GM19240 (cell line): ENCODE data around the gene CYP27B1.

Experiments used
- DNase-seq: peaks from one replicate; pipeline ENCODE4 v3.0.0; 2011; ENCODE audit warnings: low spot score; ENCODE audit not compliant: insufficient read length

CYP27B1 gene, protein sequence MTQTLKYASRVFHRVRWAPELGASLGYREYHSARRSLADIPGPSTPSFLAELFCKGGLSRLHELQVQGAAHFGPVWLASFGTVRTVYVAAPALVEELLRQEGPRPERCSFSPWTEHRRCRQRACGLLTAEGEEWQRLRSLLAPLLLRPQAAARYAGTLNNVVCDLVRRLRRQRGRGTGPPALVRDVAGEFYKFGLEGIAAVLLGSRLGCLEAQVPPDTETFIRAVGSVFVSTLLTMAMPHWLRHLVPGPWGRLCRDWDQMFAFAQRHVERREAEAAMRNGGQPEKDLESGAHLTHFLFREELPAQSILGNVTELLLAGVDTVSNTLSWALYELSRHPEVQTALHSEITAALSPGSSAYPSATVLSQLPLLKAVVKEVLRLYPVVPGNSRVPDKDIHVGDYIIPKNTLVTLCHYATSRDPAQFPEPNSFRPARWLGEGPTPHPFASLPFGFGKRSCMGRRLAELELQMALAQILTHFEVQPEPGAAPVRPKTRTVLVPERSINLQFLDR

DNA sequence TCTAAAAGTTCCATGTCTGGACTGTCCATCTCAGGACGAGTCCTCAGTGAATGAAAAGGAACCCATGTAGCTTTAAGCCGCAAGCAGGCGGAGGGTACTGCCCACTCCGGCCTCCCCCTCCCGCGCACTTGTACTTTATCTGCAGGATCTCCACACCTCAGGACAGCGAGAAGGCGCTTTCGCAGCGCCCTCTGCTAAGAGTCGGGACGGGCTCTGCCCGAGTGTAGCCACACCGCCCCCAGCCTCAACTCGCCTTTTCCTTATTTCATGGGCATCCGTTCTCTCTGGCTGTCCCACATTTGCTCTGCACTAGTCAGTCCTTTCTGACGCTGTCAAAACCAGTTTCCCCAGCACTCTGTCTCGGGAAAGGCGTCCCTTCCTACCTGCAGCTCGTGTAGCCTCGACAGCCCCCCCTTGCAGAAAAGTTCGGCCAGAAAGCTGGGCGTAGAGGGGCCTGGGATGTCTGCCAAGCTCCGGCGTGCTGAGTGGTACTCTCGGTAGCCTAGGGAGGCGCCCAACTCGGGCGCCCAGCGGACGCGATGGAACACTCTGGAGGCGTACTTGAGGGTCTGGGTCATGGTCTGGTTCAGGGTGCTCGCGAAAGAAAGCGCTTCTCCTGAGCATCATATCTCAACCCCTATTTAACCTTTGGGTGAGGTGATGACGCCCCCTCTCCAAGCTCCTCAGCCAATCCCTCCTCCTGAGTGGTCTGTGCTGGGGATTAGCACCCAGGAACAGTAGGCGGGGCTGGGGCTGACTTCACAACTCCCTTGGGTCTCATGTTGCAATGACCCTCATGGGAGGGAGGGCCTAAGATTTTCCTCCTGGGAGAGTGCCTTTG, at the start of gene CYP27B1:
CYP27B1 (minus strand) TSS at position 615 of the 841 bp plus-strand sequence; CDS start at position 578, 37 bp downstream.
- no peak for DNase-seq

DNA sequence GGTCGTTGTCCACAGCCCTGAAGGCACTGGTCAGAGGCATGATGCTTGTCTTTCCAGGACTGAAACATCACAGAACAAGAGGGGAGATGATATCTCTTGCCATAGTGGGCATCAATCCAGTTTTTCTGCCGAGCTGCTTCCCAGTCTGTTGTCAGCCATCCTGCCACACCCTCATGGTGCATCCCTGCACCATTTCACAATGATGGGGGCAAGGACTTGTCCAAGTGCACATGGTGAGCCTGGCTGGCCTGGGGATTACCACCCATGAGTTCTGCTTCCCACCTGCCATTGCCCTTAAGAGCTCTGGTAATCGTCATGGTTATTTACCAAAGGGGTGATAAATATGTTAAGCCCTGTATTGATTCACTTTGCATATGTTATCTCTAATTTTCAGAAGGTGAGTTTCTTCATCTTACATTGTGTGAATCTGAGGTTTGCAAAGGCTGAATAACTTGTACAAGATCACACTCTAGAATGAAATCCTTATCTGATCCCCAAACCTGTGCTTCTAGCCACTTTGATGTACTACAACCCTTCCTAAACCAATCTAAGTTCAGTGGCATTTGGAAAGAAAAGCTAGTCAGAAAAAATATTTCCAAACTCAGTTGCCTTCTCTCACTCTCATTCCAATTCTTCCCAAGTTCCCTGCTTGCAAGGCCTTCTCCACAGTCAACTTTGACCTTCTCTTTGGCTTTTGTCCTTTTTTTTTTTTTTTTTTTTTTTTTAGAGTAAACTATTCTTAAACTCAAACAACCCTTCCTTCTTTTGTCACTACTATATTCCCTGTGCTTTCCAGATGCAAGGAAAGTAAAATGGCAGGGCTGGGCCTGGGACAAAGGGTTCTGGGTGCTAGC, 49.4 kb upstream of the CYP27B1 start:
- DNase-seq, result no peak

DNA sequence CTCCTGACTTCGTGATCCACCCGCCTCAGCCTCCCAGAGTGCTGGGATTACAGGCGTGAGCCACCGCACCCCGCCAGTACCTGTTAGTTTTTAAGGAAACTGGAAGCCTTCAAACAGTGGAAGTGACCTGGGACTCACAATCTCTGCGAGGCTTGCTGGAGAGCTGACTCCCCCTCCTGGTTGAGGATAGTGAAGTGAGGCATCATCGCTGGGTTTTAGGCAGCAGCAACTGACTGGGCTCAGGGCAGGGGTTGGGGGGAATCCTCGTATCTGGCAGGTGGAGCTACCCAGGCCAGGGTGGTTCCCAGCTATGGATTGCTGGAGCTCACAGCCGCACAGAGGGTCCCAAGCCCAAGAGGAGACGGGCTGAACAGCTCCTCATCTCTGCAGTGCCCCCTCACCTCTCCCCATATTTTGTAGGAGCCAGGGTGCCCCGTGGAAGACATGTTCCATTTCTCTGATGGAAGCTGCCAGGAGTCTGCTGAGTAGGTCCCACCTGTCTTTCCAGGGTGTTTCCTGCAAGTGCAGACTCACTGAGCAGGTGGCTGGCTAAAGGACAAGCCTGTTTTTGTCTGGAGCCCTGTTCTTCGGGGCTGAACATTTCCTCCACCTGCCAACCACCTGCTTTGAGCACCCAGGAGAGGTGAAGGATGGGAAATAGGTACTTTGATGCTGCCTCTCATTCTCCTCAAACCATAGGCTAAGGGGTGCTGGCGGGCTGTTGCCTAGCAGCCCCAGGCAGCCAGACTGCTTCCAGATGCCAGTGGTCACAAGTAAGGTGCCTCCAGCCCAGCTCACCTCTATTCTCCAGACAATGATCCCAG, 48.5 kb upstream of the CYP27B1 start:
- no peak for DNase-seq

DNA sequence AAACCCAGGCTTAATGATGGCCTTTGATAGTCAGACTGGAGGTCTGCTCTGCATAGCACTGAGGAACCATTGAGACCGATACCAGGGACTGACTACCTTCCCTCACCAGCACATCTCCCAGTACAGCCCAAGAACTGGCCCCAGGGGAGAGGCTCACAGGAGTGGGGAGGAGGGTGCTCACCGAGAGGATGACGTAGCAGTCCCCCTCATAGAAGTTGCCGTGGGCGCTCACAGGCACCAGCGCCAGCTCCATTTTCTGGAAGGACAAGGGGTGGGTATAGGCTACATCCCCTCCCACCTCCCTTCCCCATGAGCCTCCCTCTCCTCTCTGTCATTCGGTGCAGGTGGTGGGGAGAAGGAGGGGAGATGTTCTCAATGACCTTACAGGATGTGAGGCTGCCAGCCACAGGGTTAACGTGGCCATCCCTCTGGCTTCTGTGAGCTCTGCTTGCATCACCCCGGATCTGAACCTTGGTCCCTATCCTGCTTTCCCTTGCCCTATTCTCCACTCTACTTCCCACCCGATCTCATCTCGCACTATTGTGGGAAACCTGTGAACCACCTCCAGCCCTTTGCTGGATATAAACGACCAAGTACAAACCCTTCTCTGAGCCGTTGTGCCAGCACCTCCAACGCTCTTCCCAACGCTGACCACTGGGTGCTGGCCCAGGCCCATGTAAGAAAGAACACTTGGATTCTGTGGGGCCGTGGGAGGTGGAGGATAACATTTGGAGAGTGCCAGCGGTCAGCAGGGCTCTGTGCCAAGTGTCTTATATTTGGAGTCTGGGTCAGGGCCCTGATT, 47.3 kb upstream of the CYP27B1 start:
- DNase-seq, result no peak

DNA sequence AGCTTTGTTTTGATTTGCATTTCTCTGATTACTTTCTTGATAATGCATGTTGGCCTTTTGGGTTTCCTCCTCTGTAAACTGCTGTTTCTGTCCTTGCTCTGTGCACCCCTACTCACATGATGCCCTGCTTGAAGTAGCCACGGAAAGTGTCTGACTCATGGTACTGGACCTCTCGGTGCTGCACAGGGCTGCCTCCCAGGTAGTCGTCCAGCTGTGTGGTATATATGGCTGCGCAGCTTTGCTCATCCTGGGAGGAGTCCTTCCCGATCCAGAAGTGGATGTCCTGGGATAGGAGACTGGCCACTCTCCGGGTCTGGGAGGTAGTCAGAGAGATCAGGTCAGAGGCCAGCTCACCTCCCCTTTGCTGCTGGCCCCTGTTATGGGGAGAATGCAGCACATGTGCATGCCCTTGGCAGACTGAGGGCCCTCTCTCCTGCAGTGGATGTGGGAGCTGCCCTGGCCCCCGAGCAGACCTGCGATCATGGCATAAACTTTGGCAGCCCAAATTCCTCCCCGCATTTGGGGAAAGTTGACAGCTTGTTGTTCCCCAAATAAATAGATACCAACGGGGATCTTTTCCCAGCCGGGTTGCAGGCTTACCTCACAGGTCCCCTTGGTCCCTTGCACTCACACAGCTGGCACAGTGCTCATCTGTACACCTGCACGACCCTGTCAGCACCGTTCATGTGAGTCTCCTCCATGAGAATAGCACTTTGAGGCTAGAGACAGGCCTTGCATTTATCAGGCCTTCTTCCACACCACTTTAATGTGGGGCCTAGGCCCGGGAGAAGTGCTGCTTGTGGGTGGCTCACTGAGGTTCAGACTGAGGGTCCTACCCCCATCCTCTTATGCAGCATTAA, 46.5 kb upstream of the CYP27B1 start:
- DNase-seq, result no peak

DNA sequence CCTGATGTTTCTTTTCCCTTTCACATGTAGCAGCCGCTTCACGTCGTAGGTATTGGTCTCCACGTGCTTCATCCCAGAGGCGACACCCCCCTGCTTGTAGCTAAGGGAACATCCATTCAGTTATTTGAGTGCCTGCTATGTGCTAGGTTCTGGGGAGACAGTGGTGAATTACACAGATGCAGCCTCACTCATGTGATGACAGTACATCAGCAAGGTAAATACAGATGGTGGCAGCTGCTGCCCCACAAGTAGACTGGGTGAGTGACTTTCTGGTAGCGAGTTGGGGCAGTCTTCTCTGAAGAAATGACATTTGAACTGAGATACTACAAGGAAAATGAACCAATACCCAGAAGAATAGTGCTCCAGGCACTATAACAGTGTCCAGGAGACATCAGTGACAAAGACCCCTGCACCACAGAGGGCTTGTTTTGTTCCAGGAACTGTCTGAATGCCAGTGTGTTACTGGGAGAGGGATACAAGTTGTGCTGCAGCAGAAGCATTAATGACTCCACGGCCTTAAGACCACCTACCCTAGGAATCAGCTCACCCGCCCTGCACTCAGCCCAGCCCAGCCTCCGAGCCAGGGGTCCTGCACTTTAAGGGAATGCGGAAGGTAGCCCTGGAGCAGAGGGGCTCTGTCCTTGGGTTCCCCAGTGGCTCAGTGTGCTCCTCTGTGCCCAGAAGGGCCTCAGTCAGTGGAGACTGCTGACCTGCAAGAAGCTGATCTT, 44.3 kb upstream of the CYP27B1 start:
- no peak for DNase-seq

DNA sequence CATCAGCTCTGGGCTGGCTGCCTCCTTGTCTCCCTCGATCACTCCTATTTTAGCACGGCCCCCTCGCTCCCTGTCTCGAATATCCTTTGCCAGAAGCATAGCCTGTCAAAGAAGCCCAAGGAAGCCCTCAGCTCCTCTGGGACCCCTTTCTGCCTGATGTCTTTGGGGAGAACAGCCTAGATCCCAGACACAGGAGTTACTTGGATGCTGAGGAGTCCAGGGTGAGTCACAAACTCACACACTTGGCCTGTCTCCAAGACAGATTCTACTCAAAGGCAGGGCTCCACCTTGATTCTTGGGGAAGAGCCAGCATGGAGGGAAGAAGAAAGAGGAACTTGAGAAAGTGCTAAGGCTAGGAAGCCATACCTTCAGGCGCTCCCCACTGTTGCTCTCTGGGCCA, 43.6 kb upstream of the CYP27B1 start:
- no peak for DNase-seq

DNA sequence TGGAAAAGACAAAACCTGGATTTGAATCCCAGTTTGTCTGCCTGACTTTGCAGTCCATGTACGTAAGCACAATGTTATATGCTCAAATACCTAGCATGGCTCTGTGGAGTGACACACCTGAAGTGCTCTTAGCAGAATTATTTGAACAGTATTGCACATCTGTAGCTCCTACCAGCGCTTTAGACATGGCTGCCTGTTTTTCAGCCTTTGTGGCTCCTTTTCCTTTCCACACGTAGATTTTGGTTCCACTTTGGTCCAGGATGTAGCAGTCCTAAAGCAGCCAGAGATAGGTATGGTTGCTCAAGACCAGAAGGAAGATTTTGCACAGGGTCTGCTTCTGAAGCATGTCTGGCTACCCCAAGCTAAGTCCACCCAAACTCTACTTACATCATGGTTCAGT, 42.5 kb upstream of the CYP27B1 start:
- DNase-seq, result no peak

DNA sequence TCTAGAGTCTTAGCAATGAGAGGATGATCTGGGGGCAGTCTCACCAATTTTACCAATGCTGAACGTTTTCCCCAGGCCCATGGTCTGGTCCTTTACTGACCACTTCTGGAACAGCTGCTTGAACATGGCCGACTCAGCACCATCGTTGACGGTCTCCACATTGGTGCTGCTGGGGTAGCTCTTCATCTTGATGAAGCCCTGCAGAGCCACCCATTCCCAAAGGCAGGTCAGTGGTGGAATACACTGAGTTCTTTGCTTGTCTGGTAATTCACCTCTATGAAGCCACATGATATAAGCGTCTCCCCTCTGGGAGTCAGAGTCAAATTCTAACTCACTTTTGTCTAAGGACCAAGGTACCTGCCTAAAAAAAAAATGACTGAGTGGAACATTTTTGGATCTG, 41.5 kb upstream of the CYP27B1 start:
- no peak for DNase-seq

DNA sequence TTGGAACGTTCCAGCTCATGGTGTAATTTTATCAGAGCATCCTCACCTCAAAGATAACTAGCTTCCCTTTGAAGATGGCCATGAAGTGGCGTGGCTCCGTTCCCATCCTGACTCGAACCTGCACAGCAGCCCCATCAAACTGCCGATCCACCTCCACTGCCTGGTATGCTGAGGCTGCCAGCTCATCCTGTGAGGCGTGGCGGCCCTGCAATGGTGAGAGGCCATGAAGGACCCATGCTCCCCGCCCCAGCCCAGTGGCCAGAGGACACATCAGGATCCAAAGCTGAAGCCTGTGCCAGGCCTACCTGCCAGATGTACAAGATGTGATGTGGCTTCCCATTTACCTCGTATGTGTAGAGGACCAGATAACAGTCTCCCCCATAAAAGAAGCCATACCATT, 40.4 kb upstream of the CYP27B1 start:
- no peak for DNase-seq

DNA sequence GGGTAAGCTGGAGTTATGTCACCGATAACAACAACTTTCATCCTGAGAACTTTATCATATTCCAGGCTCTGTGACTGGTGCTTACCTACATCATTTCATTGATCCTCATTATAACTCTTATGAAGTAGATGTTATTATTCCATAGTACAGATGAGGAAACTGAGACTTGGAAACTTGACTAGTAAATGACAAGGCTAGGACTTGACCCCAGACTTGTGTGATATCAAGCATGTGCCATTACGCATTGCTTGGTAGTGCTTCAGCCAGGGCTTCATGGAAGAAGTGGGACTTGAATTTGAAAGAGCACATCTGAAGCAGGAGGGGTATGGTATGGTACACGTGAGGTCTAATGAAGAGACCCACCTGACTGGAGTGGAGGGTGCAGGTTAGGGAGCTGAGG, 39.8 kb upstream of the CYP27B1 start:
- DNase-seq, result no peak

DNA sequence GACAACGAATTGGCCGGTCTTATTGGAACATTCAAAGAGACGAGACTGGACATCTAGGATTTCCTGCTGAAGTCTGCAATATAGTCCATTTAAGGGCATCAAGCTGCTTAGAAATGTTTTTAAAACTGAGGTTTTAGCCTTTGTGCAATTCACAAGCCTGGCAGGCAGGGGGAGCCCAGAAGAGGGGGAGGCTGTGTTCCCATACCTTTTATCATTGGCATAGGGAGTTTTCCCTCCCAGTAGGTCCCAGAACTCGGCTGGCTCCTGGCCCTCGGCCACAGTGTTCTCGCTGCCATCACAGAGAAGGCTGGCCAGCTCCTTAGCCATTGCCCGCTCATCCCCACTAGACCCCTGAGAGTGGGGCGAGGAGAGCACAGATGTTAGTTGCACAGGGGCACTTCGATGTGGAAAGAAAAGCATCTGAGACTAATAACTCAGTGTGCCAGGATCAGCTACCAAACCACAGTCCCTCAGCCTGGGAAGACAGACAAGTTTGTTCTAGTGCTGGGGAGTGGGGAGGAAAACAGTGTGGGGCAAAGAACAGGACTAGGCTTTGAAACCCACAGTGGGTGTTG, 36.5 kb upstream of the CYP27B1 start:
- no peak for DNase-seq

DNA sequence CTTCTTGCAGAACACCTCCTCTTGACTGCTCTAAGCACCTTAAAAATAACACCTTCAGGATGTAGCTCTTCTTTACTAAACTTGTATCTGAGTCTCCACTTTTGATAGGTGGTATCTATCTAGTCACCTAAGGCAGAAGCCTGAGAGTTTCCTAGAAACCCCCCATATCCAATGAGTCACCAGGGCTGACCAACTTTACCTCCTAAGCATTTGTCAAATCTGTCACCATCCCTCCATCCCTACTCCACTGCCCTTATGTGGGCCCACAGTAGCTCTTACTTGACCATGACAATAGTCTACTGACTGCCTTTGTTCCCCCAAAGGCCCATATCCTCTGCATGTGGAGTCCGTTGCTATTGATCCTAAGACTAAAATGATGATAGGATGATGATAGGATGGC, 35.7 kb upstream of the CYP27B1 start:
- no peak for DNase-seq

DNA sequence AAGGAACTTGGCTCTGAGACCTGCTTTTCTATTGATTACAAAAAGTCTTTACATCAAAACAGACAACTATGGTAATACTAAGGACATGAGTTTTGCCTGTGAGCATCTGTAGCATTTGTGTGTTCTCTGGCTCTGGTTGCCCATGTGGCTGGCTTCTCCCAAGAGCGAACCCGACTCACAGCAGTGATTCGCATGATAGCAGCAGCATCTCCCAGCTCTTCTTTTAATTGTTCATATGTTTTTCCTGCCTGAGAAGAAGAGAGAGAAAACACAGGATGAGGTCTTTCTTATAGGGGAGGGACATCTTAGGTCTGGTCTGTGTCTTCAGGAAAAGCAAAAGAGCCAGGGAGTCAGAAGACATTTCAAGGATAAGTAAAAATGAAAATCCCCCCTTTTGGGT, 34.1 kb upstream of the CYP27B1 start:
- no peak for DNase-seq

DNA sequence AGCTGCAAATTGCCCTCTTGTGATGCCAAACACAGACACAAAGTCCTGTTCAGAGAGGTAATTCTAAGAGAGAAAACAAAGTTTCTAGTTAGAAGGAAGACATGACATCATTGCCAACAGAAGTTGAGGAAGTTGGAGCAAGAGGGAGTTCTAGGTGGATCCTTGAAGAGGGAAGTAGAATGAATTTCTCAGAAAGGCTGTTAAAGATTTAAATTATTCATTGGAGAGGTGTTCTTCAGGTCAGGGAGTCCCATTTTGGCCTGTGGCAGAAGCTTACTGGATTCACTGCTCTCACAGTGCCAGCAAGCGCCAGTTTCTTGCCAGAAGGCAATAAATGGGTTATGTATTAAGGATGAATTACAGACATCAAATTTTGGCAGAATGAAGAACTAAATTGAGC, 31.1 kb upstream of the CYP27B1 start:
- no peak for DNase-seq

DNA sequence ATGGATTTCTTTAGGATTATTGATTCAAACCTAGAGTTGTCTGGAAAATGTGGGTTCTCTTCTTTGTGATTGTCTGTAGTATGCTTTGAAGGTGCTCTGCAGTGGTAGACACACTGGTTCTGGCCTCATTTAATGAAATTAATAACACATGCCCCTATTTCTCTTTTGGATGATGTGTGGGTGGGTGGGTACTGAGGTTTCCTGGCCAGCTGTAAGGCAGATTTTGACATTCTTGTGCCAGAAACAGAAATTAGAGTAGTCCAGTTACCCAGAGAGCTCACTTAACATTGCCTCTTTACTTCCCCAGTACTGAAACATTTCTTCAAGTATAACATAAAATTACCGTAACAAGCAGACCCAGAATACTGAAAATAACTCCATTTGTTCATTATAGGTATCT, 30.1 kb upstream of the CYP27B1 start:
- no peak for DNase-seq

DNA sequence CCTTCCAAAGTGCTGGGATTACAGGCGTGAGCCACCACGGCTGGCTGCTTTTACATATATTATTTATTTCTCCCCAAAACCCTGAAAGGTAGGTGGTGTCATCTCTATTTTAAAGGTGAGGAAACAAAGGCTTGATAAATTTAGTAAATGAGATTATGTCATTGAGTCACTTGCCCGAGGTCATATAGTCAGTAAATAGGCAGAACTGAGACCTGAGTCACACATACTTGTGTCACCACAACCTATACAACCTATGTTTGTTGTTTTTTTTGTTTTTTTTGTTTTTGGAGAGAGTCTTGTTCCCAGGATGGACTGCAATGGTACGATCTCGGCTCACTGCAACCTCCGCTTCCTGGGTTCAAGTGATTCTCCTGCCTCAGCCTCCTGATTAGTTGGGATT, 28.5 kb upstream of the CYP27B1 start:
- DNase-seq, result no peak

DNA sequence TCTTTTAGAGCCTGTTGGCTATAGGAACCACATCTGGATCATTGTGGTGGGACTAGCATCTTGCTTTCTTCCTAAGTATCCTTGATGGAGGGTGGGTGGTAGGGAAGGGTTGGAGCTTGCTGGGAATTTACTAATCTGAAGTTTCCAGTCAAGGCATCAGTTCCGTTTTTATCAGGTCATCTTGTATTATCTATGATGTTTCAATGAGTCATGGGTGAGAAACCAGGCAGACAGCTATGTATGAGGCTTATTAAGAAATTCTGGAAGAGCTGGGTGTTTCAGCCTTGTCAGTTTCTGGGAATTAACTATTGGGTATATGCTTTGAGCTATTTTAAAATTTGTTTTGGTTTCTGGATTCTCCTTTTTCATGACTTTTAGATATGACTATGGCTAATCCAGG, 27.0 kb upstream of the CYP27B1 start:
- DNase-seq, result no peak
